Jurkat, Clone E6-1 (cell line): Measurements from ENCODE around the gene SLCO1C1. TPM values are rescaled to one million over a fixed set of nuclear protein-coding genes. Genes with fewer than 3 reads are reported as not detected.

Source experiments
- DNase-seq: peaks from one replicate; pipeline ENCODE4 v3.0.0-alpha.2; 2011; ENCODE audit warnings: low read depth, low spot score
- H3K4me3 ChIP-seq: 2 replicates; pipeline ENCODE4 v1.5.1; 2011; ENCODE audit warnings: mild to moderate bottlenecking, low read length, control low read depth, moderate library complexity
- polyA plus RNA-seq: library from polyadenylated mRNA; unstranded; fragments of >200 nt; gene quantifications from one replicate; pipeline ENCODE4 v1.2.1, GENCODE V29; 2012; ENCODE audit warnings: missing spikeins; ENCODE audit not compliant: insufficient read length, insufficient read depth

Gene SLCO1C1, protein sequence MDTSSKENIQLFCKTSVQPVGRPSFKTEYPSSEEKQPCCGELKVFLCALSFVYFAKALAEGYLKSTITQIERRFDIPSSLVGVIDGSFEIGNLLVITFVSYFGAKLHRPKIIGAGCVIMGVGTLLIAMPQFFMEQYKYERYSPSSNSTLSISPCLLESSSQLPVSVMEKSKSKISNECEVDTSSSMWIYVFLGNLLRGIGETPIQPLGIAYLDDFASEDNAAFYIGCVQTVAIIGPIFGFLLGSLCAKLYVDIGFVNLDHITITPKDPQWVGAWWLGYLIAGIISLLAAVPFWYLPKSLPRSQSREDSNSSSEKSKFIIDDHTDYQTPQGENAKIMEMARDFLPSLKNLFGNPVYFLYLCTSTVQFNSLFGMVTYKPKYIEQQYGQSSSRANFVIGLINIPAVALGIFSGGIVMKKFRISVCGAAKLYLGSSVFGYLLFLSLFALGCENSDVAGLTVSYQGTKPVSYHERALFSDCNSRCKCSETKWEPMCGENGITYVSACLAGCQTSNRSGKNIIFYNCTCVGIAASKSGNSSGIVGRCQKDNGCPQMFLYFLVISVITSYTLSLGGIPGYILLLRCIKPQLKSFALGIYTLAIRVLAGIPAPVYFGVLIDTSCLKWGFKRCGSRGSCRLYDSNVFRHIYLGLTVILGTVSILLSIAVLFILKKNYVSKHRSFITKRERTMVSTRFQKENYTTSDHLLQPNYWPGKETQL
- polyA plus RNA-seq: not detected

DNA sequence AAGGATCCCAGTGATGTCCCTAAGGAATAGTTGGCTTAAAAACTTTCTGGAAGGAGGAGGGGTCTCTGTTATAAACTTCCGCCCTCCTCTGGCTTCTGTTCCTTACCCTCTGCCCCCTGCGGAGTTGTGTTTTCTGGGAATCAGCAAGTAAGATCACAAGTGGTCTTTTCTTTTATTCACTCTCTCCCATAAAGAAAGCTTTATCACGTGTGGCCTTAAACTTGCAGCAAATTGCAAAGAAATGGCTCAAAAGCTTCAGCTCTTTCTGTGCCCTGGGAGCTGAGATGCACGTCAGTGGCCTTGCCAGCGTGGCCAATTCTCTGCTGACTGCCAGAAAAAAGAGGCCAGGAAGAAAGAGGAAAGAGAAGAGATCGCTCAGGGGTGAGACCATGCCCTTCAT is at the start of gene SLCO1C1:
Gene SLCO1C1, plus strand, starts transcription at position 101 of the 400 bp plus-strand sequence. CDS start 4,245 bp downstream, outside the sequence.
- no peak for DNase-seq
- H3K4me3 ChIP-seq: no peak within 1 kb of the TSS

DNA sequence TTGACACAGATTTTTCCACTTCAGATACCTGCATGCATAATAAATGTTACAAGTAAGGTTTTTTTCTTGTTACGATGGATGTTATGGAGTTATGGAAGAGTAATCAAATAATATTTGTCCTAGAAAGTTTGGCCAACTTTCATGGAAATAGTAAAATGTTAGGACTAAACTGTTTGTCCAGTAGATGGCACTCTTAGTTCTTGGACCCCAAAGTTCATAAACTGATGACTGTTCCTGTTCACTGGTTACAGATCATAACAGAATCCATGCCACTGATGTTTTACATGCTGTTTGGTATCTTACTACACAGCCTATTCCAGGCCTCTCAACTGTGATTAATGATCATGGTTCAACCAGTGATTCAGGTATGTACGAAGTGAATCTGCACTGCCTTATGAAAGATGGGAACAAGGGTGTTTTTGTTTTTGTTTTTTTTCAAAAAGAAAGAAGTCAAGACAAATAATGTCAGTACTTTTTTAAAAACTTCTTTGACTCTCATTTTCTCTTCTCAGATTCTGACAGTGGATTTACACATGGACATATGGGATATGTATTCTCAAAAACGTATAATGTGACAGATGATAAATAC is 48.8 kb upstream of the SLCO1C1 start:
- no peak overlapping the region for H3K4me3 ChIP-seq
- peak; percentile 21 for DNase-seq

DNA sequence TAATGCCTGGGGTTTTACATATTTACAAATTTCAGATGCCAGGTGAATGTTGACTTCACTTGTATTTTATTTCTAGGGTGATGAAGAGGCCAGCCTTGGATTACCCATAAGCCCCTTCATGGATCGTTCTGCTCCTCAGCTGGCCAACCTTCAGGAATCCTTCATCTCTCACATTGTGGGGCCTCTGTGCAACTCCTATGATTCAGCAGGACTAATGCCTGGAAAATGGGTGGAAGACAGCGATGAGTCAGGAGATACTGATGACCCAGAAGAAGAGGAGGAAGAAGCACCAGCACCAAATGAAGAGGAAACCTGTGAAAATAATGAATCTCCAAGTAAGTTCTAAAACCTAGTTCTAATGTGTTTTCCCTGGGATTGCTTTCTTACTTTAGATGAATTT is 41.3 kb upstream of the SLCO1C1 start:
- no peak overlapping the region for H3K4me3 ChIP-seq
- DNase-seq: no peak

DNA sequence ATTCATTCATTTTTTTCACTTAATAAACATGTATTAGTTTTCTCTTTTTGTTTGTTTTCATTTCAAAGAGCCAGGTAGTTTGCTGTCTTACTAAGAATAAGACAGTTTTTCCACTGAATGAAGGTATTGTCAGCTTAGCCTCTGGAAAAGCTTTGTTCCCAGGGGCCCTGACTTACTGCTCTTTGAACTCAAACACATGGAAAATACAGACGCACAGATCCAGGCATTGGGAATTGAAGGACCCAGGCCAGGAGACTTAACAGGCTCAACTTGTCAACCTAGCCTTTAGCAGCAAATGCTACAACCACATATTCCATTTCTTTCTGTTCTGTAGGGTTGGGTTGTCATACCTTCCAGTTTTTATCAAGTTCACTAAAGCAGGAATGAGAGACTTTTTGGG is 38.5 kb upstream of the SLCO1C1 start:
- no peak for DNase-seq
- H3K4me3 ChIP-seq: no peak overlapping the region

DNA sequence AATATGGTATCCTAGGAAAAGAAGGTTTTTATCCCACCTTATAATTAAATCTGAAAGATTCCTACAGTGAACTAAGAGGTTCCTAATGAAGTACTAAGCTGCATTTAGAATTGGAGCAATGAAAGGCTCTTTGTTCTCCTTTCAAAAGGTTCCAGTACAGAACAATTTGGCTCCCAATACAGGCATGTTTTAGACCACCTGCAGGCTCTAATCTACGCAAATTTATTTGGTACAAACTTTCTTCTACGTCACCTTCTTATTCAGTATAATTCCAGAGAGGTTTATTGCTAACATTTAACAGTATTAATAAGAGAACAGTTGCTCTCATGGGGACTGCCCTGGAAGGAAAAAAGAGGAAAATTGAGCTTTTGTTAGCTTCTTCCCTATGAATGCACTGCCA is 37.6 kb upstream of the SLCO1C1 start:
- H3K4me3 ChIP-seq: no peak overlapping the region

DNA sequence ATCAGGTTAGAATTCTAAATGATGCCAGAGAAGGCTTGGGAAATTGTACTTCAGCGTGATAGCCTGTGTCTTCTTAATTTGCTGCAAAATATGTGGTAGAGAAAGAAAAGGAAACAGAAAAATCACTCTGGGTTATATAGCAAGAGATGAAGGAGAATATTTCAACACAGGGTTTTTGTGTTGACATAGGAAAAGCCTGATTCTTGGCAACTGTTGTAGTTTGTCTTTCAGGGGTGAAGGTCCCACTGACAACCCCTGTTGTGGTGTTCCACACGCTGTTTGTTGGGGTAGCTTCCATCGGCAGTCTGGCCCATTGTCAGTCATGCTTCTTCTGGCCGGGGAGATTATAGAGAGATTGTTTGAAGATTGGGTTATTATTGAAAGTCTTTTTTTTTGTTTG is 13.8 kb upstream of the SLCO1C1 start:
- no peak for DNase-seq
- no peak overlapping the region for H3K4me3 ChIP-seq

More for the DNA sequence above, 37.6 kb upstream of the SLCO1C1 start:
- DNase-seq: no peak

DNA sequence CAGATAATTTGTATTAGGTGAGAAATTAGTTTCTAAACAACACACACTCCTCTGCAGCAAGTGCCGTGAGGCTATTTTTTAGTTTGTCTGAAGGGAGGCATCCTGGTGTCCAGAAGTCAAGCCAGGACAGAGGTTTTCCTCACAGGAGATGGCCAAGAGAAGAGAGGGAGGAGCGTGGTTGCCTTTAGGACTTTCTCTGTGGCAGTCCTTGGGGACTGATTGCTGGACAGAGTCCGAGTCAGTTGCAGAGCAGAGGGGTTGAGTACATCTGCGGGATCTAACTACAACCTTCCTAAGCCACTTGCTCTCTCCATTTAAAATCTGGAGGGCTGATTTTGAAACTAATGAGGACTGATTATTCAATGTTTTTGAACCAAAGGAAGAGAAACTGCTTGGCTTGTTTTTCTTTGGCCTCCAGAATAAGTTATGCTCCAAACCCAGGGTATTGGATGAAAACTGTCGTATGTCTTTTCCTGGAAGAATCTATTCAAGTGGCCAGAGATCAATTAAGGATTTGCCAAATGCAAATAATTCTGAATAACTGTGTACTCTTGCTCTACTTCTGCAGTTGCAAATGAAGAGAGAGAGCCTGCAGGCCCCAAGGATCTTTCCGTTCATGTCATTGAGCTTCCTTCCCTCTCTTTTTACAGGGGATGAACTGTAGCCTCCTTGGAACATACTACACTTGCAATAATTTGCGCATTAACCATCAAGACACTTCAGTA is 1.2 kb downstream of the SLCO1C1 start:
- no peak for DNase-seq
- H3K4me3 ChIP-seq: no peak overlapping the region

DNA sequence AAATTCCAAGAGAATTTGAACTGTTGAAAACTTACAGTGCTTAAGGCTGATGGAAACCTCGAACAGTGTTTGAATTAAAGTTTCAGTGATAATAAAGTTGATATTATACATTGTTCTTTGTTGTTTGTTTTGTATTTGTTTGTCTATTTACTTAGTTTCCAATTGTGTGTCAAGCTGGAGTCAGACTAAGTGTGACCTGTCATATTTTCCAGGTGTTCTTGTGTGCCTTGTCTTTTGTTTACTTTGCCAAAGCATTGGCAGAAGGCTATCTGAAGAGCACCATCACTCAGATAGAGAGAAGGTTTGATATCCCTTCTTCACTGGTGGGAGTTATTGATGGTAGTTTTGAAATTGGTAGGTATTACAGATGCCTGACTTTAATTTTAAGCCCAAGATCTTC is 6.0 kb downstream of the SLCO1C1 start:
- no peak for DNase-seq
- H3K4me3 ChIP-seq: no peak overlapping the region

DNA sequence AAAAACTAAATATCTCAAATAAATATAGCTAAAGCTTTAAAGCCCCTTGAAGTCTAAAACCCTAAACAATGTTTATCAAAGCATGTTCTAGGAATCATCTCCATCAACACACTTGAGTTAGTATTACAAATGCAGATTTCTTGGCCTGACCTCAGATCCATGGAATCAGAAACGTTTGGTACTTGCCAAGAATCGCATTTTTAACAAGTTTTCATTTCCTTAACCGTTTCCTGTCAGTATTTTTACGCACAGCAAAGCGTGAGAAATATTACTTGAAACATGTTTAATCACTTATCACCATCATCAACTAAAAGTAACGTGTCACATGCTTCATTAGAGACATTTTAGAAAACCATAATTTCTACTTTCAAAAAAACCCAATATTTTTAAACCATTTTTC is 9.7 kb downstream of the SLCO1C1 start:
- no peak for DNase-seq
- H3K4me3 ChIP-seq: no peak overlapping the region

DNA sequence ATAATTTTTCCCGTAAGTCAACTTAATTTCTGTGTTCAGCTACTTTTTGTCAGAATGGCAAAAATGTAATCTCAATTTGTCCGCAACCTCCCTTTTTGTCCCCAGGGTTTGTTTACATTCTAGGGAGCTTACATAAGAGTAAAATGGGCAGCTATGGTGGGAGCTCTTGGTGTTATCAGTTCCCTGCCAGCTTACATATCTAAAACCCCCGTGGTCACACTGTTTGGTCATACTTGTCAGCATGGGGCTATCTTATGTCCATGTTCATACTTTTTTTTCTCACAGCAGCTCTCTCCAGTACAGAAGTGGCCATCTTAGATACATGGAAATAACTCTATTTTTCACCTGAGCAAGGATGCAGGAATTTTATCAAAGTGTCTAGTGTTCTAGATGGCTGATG is 16.7 kb downstream of the SLCO1C1 start:
- DNase-seq: no peak
- H3K4me3 ChIP-seq: no peak overlapping the region

DNA sequence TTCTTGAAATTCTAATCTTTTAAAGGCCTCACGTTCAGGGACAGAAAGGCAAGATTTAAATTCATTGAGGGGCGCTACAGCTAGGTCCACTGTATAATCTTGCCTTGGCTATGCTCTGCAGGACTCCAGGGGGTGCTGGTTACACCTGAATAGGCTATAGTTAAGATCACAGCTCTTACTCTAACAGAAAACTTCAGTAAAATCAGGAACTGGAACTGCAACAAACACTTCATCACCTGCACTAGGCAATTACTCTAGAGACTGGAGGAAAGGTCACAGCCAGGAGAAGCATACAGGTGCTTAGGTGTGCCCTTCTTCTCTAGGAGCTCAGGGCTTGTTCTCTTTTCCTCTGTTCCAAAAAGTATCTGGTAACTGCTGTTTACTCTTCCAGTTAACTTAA is 20.9 kb downstream of the SLCO1C1 start:
- H3K4me3 ChIP-seq: no peak overlapping the region
- DNase-seq: no peak

DNA sequence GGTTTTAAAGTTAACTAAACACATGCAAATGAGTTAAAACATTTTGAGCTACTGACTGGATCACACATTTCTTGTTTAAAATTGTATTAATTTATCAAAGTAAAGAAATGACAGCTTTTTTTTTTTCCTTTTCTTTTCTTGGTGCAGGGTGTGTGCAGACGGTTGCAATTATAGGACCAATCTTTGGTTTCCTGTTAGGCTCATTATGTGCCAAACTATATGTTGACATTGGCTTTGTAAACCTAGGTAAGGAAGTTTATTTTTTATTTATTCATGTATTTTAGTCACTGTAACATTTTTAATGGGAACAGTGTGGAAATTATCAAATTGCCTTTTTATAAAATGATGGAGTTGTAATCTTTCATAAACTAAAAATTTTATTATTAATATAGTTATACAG is 21.9 kb downstream of the SLCO1C1 start:
- no peak for DNase-seq

DNA sequence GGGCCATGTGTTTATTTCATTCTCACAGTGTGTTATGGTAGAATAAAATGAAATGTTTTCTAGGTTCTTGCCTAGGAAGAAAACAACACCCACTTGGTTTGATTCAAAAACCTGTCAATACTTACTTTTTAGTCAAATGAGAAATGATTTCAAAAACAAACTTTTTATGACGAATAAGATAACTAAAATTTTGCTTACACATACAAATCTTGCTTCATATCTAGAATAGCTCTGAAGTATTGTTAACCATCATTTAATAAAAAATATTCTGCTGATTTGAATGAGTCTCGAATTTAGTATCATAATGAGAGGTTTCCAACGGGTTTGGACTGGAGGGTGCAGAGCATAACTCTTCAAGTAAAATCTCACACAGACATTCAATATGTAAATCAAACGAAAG is 23.2 kb downstream of the SLCO1C1 start:
- H3K4me3 ChIP-seq: no peak overlapping the region
- no peak for DNase-seq

More for the DNA sequence above, 21.9 kb downstream of the SLCO1C1 start:
- H3K4me3 ChIP-seq: no peak overlapping the region

DNA sequence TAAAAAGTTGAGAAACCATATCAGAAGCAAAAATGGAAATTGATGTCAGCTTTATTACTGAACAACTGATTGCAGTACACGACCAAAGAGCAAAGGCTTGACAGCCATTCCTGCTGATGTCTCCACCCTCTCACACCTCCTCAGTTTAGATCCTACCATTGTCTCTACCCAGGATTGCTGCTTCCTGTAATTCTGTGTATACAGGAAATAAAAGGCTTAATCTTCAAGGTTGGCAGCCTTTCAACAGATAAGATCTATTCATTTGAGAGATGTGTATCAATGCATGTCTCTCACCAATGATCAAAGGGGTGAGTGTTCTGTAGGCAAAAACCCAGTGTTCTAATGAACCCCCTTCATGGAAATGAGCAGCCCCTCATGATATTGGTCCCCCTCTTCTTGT is 27.0 kb downstream of the SLCO1C1 start:
- DNase-seq: peak; percentile 1
- H3K4me3 ChIP-seq: no peak overlapping the region

DNA sequence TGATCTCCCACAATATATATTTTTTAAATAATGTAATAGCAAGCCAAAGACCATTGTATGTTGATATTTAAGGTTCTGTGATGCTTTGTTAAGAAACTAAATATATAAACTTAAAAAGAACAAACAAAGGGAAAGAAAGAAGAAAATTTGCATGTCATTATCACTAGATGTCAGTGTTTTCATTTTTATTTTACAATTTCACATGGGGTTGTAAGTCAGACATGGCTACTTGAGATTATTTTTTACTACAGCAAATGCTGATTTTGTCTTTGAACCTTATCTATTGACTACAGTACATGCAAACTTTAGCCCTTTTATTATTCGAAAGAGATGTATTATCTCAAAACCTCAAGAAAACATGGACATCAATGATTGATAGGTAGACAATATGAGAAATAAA is 36.1 kb downstream of the SLCO1C1 start:
- H3K4me3 ChIP-seq: no peak overlapping the region
- no peak for DNase-seq

DNA sequence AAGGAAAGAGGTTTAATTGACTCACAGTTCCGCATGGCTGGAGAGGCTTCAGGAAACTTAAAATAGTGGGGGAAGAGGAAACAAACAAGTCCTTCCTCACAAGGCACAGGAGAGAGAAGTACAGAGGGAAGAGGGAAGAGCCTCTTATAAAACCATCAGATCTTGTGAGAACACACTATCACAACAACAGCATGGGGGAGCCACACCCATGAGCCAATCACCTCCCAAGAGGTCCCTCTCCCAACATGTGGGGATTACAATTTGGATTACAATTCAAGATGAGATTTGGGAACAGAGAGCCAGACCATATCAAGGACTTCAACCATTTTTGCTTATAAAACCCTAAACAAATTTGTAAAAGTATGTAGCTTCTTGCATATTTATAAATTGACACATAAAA is 45.8 kb downstream of the SLCO1C1 start:
- DNase-seq: no peak
- H3K4me3 ChIP-seq: no peak overlapping the region

DNA sequence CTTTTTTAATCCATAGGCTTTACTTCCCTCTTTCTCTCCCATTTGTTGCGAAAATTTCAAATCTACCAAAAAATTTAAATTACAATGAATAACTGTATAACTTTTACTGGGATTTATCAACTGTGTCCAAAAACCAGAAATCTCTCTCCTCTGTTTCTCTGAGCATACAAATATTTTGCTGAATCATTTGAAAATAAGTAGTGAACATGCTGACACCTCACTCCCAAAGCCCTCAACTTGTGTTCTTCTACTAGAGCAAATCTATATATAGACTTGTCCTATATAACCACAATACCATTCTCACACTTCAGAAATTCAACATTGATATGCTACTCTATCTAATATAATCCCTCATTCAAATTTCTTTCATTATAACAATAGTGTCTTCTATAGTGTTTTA is 53.1 kb downstream of the SLCO1C1 start:
- no peak for DNase-seq
- H3K4me3 ChIP-seq: no peak overlapping the region

DNA sequence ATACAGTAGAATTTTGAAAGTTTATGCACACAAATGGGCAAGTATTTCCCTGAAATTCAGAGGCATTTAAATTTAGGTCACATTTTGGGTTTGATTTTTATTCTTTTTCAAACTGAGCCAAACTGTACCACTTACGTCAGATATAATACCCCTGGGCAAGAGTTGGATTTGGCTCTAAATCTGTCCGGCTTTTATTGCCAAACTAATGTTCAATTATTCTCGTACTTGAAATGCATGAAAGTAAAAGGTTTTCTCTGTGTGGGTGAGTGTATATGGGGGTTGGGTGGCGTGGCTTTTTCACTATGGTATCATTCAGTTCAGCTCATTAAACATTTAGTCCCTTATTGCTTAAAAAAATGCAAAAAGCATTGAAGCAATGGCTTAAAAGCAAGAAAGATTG is 55.9 kb downstream of the SLCO1C1 start:
- DNase-seq: no peak
- no peak overlapping the region for H3K4me3 ChIP-seq

DNA sequence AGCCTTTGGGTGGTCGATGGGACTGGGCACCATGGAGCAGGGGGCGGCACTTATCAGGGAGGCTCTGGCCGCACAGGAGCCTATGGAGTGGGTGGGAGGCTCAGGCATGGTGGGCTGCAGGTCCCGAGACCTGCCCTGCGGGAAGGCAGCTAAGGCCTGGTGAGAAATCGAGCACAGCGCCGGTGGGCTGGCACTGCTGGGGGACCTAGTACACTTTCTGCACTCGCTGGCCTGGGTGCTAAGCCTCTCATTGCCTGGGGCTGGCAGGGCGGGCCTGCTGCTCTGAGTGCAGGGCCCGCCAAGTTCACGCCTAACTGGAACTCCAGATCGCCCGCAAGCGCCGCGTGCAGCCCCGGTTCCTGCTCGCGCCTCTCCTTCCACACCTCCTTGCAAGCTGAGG is 82.3 kb downstream of the SLCO1C1 start:
- H3K4me3 ChIP-seq: no peak overlapping the region
- DNase-seq: no peak

DNA sequence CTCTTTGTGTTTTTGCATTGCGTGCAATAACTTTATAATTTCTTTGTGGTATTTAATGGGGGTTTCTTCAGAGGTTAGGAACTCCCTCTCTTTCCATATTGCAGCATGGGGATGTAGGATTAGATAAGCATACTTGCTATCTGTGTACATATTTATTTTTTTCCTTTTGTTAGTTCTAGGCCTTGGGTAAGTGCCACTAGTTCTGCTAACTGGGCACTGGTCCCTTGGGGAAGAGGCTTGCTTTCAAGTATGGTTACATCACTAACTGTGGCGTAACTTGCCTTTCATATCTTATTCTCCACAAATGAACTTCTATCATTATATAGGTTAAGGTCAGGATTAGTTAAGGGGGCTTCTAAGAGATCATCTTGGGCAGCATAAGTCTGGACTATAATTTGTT is 83.8 kb downstream of the SLCO1C1 start:
- DNase-seq: no peak
- no peak overlapping the region for H3K4me3 ChIP-seq
